Coronary artery (tissue), 2 donors: Measurements from ENCODE around the gene COPB1.
"Not testable (repeated sequence)": the region's sequence is repeated elsewhere in the genome, so short reads cannot be mapped to it uniquely, and the experiment has no call there.

Experiments
- DNase-seq: peaks from one replicate; pipeline ENCODE4 v3.0.0-alpha.2; 2017; ENCODE audit warnings: low spot score
- H3K27ac ChIP-seq, 2 donors: fragments of 200-600 bp; sonication (generic); one replicate each; pipeline ENCODE4 v1.5.1; 2016 to 2019
- H3K4me3 ChIP-seq: fragments of 200-600 bp; sonication (generic); 2 replicates; pipeline ENCODE4 v1.5.1; 2016; ENCODE audit warnings: mild to moderate bottlenecking, moderate library complexity
- CTCF ChIP-seq: fragments of 200-600 bp; sonication (generic); IDR thresholded peaks from one replicate; pipeline ENCODE4 v1.5.1; 2019; ENCODE audit warnings: antibody characterized with exemption

COPB1 gene

DNA sequence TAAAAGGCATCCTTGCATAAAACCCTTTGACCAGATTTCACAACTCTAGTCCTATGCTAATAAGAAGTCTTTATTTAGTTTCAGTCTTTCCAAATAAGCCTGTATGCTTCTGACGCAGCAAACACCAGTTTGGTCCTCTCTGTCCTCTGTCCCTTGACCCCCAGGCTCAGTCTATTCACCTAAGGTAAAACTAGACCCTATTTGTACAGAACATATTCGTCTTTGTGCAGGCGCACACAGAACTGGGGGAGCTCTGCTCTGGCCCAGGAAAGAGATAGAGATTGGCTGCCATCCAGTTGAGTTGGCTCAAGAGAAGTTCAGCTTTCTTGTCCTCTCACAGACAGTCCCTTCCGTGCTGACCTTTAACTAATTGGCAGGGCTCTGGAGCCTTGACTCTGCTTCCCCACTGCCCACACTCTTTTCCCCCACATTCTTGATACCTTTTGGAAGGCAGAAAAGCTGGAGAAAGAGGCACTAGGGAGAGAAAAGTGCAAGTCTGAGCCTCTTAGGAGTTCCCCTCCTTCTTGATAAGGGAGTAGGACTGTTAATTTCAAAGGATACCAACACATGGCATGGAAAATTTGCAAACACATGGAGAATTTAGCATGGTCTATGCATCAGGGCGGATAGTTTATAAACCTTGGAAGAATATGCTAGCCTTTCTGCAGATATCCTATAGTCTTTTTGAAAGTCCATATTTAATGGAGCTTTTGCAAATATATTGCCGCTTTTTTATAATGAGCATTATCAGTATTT, 41.8 kb upstream of the COPB1 start:
- peak overlapping the region; percentile 25 for H3K4me3 ChIP-seq
- TF ChIP-seq CTCF, result no peak
- H3K27ac ChIP-seq, result peak overlapping the region in 1 of 2 donors; percentile 57
- no peak for DNase-seq

DNA sequence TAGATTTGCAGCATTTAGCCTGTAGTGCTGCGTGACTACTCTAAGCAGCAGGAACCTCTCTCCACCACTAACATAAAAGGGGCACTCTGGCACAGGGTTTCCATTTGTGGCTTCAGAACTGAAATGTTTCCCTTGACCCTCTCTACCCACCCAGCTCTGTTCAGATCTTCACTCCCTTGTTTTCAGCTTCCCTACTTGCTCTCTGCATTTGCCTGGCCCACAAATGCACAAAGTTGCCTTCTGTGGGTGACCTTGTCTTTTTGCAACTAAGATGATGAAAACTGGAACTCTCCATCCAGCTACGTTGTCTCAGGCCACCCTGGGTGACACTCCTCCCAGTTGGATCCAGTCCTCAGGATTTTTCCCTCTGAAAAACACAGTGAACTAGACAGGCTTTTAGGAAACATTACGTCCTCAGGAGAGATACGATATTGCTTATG, 40.4 kb upstream of the COPB1 start:
- no peak for TF ChIP-seq CTCF
- Histone ChIP-seq H3K27ac (no peak overlapping the region), H3K4me3 (no peak overlapping the region)
- no peak for DNase-seq

GRCh38 chr11:14538926-14539554, 39.4 kb upstream of the COPB1 start:
- DNase-seq, result no peak
- Histone ChIP-seq H3K27ac (no peak overlapping the region), H3K4me3 (no peak overlapping the region)
- no peak for TF ChIP-seq CTCF

- DNase-seq, result no peak
- no peak overlapping the region for H3K27ac ChIP-seq
- TF ChIP-seq CTCF, result no peak
Observed at GRCh38 chr11:14538271-14538925, 38.8 kb upstream of the COPB1 start.

GRCh38 chr11:14537134-14537599, 37.6 kb upstream of the COPB1 start:
- peak; percentile 27 for TF ChIP-seq CTCF
- no peak for DNase-seq
- Histone ChIP-seq H3K27ac (no peak overlapping the region), H3K4me3 (no peak overlapping the region)

More at GRCh38 chr11:14538271-14538925, 38.8 kb upstream of the COPB1 start:
- no peak overlapping the region for H3K4me3 ChIP-seq

GRCh38 chr11:14535166-14535565, 35.6 kb upstream of the COPB1 start:
- not testable (repeated sequence) for DNase-seq, H3K4me3 ChIP-seq, H3K27ac ChIP-seq

GRCh38 chr11:14529951-14530350, 30.3 kb upstream of the COPB1 start:
- Histone ChIP-seq H3K4me3 (no peak overlapping the region), H3K27ac (no peak overlapping the region)
- DNase-seq, result no peak
- no peak for TF ChIP-seq CTCF
